VCaP (cell line): Measurements from ENCODE around the gene CEP78.
A peak's percentile ranks its signal among the peaks of the same experiment; 100 is the strongest.

Source experiments
- H3K27ac ChIP-seq: fragments of 450-650 bp; 2 replicates; pipeline ENCODE4 v1.5.1; 2017
- CTCF ChIP-seq: fragments of 450-650 bp; conservative IDR thresholded peaks from 2 replicates; pipeline ENCODE4 v1.5.1; 2017; ENCODE audit warnings: mild to moderate bottlenecking, moderate library complexity

The CEP78 gene

GRCh38 chr9:78249542-78249941 lies 13.7 kb downstream of the CEP78 start:
- no peak for TF ChIP-seq CTCF
- H3K27ac ChIP-seq = no peak overlapping the region

GRCh38 chr9:78252616-78253015 lies 16.7 kb downstream of the CEP78 start:
- H3K27ac ChIP-seq = no peak overlapping the region
- TF ChIP-seq CTCF = no peak

GRCh38 chr9:78253285-78253684 lies 17.4 kb downstream of the CEP78 start:
- no peak for TF ChIP-seq CTCF
- no peak overlapping the region for H3K27ac ChIP-seq

GRCh38 chr9:78261403-78262001 lies 25.6 kb downstream of the CEP78 start:
- no peak overlapping the region for H3K27ac ChIP-seq
- TF ChIP-seq CTCF = peak; percentile 78

GRCh38 chr9:78262655-78263054 lies 26.8 kb downstream of the CEP78 start:
- no peak for TF ChIP-seq CTCF
- H3K27ac ChIP-seq = no peak overlapping the region

GRCh38 chr9:78267889-78268288 lies 32.0 kb downstream of the CEP78 start:
- no peak overlapping the region for H3K27ac ChIP-seq
- TF ChIP-seq CTCF = no peak

GRCh38 chr9:78269784-78270183 lies 33.9 kb downstream of the CEP78 start:
- no peak overlapping the region for H3K27ac ChIP-seq
- TF ChIP-seq CTCF = no peak
